ENCODE measurements around the gene DEFB131B. TPM values are rescaled to one million over a fixed set of nuclear protein-coding genes. Genes with fewer than 3 reads are reported as not detected.
A peak's percentile ranks its signal among the peaks of the same experiment; 100 is the strongest.
"Not testable (repeated sequence)": the region's sequence is repeated elsewhere in the genome, so short reads cannot be mapped to it uniquely, and the experiment has no call there.

The DEFB131B gene
- total and polyA plus RNA-seq, 2 donors from 2014 or later: not detected

GRCh38 chr11:71843858-71844257 is 34.4 kb upstream of the DEFB131B start:
- H3K27ac ChIP-seq (ENCODE audit: low read depth in 2 of 2, low read length in 2 of 2): no peak overlapping the region
- H3K36me3 ChIP-seq (ENCODE audit: control insufficient read depth in 2 of 3, insufficient read depth in 3 of 3, low read length in 3 of 3): no peaks in the 10 kb centered on the region
- no peaks in the 10 kb centered on the region for H3K9me3 ChIP-seq (ENCODE audit: control insufficient read depth in 2 of 3, insufficient read depth in 1 of 3, low read length in 3 of 3)
- no peaks in the 10 kb centered on the region for H3K4me1 ChIP-seq (ENCODE audit: control insufficient read depth in 2 of 3, insufficient read depth in 2 of 3, low read depth in 1 of 3, low read length in 3 of 3)
- no peak overlapping the region for H3K9ac ChIP-seq (ENCODE audit: low read length in 3 of 3)
- FAIRE-seq: no peak
- no peaks in the 10 kb centered on the region for H3K27me3 ChIP-seq (ENCODE audit: control insufficient read depth, insufficient read depth, low read length)
- no peak for TF ChIP-seq CTCF (IDR thresholded peaks at IDR 0.05; ENCODE audit: borderline replicate concordance, extremely low read depth, insufficient read depth)
- H3K4me3 ChIP-seq (ENCODE audit: low read length in 3 of 3): no peak overlapping the region
- intact Hi-C loops (cut with DNase I): no loop called here
- DNase-seq: no peak

- H3K4me1 ChIP-seq (ENCODE audit: control insufficient read depth in 2 of 3, insufficient read depth in 2 of 3, low read depth in 1 of 3, low read length in 3 of 3); FAIRE-seq; DNase-seq; H3K27me3 ChIP-seq (ENCODE audit: control insufficient read depth, insufficient read depth, low read length); H3K36me3 ChIP-seq (ENCODE audit: control insufficient read depth in 2 of 3, insufficient read depth in 3 of 3, low read length in 3 of 3); H3K9ac ChIP-seq (ENCODE audit: low read length in 3 of 3); intact Hi-C loops (cut with DNase I); H3K4me3 ChIP-seq (ENCODE audit: low read length in 3 of 3); H3K27ac ChIP-seq (ENCODE audit: low read depth in 2 of 2, low read length in 2 of 2); H3K9me3 ChIP-seq (ENCODE audit: control insufficient read depth in 2 of 3, insufficient read depth in 1 of 3, low read length in 3 of 3): not testable (repeated sequence)
These were observed 24.4 kb upstream of the DEFB131B start for GRCh38 chr11:71853895-71854294.

DNA sequence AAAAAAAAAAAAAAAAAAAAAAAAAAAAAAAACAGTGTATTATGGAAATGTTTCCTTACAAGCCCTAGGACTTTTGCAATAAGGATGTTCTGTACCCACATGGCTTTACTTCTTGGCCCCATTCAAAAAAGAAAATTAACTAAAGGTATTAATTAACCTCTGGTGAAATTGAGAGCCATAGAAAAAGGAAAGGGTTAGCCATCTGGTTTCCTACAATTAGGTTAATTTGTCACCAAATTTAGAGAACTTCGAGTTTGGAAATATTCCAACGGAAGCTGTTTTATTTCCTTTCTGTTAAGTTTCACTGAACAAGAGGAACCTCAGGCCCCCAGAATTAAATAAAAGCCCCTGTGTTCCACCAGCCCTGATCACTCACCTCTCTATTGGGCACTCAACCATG is 22.4 kb upstream of the DEFB131B start:
- H3K27me3 ChIP-seq (ENCODE audit: control insufficient read depth, insufficient read depth, low read length); intact Hi-C loops (cut with DNase I); H3K27ac ChIP-seq (ENCODE audit: low read depth in 2 of 2, low read length in 2 of 2); H3K4me1 ChIP-seq (ENCODE audit: control insufficient read depth in 2 of 3, insufficient read depth in 2 of 3, low read depth in 1 of 3, low read length in 3 of 3); H3K9me3 ChIP-seq (ENCODE audit: control insufficient read depth in 2 of 3, insufficient read depth in 1 of 3, low read length in 3 of 3); H3K36me3 ChIP-seq (ENCODE audit: control insufficient read depth in 2 of 3, insufficient read depth in 3 of 3, low read length in 3 of 3); H3K4me3 ChIP-seq (ENCODE audit: low read length in 3 of 3); H3K9ac ChIP-seq (ENCODE audit: low read length in 3 of 3): not testable (repeated sequence)
- peak; percentile 61 for FAIRE-seq
- DNase-seq: peak in 2 of 5 donors; percentile 7 to 19

DNA sequence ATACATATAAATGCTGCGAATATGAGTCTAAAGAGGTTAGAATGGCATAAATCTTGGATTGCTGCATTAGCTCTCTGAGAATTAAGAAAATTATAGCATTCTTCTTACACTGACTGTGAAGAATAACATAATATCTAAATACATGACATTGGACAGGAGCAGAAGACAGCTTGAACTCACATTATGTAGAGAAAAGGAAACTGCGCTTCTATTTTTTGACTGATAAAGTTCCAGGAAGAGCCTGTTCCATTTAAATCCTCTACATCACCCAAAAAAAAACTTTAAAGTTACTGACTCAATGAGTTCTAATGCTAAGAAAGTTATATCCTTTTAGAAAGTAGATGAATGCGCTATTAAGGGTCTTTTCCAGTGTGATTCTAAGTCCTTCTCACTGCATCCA is 17.4 kb upstream of the DEFB131B start:
- DNase-seq; intact Hi-C loops (cut with DNase I); H3K36me3 ChIP-seq (ENCODE audit: control insufficient read depth in 2 of 3, insufficient read depth in 3 of 3, low read length in 3 of 3): not testable (repeated sequence)

GRCh38 chr11:71863978-71864627 is 14.2 kb upstream of the DEFB131B start:
- peak; percentile 44 for TF ChIP-seq CTCF (IDR thresholded peaks at IDR 0.05; ENCODE audit: borderline replicate concordance, extremely low read depth, insufficient read depth)
- DNase-seq: peak in 3 of 5 donors; percentile 58 to 76 (median 66)
- FAIRE-seq; H3K27ac ChIP-seq (ENCODE audit: low read depth in 2 of 2, low read length in 2 of 2); H3K36me3 ChIP-seq (ENCODE audit: control insufficient read depth in 2 of 3, insufficient read depth in 3 of 3, low read length in 3 of 3); intact Hi-C loops (cut with DNase I); H3K4me3 ChIP-seq (ENCODE audit: low read length in 3 of 3); H3K9ac ChIP-seq (ENCODE audit: low read length in 3 of 3); H3K27me3 ChIP-seq (ENCODE audit: control insufficient read depth, insufficient read depth, low read length); H3K4me1 ChIP-seq (ENCODE audit: control insufficient read depth in 2 of 3, insufficient read depth in 2 of 3, low read depth in 1 of 3, low read length in 3 of 3); H3K9me3 ChIP-seq (ENCODE audit: control insufficient read depth in 2 of 3, insufficient read depth in 1 of 3, low read length in 3 of 3): not testable (repeated sequence)

More for the DNA sequence above, 17.4 kb upstream of the DEFB131B start:
- H3K9me3 ChIP-seq (ENCODE audit: control insufficient read depth in 2 of 3, insufficient read depth in 1 of 3, low read length in 3 of 3); H3K4me3 ChIP-seq (ENCODE audit: low read length in 3 of 3); H3K27ac ChIP-seq (ENCODE audit: low read depth in 2 of 2, low read length in 2 of 2); H3K4me1 ChIP-seq (ENCODE audit: control insufficient read depth in 2 of 3, insufficient read depth in 2 of 3, low read depth in 1 of 3, low read length in 3 of 3); H3K27me3 ChIP-seq (ENCODE audit: control insufficient read depth, insufficient read depth, low read length); FAIRE-seq; H3K9ac ChIP-seq (ENCODE audit: low read length in 3 of 3): not testable (repeated sequence)

- H3K36me3 ChIP-seq (ENCODE audit: control insufficient read depth in 2 of 3, insufficient read depth in 3 of 3, low read length in 3 of 3); H3K9me3 ChIP-seq (ENCODE audit: control insufficient read depth in 2 of 3, insufficient read depth in 1 of 3, low read length in 3 of 3); H3K9ac ChIP-seq (ENCODE audit: low read length in 3 of 3); FAIRE-seq; H3K27ac ChIP-seq (ENCODE audit: low read depth in 2 of 2, low read length in 2 of 2); H3K4me1 ChIP-seq (ENCODE audit: control insufficient read depth in 2 of 3, insufficient read depth in 2 of 3, low read depth in 1 of 3, low read length in 3 of 3); H3K4me3 ChIP-seq (ENCODE audit: low read length in 3 of 3); intact Hi-C loops (cut with DNase I); DNase-seq; H3K27me3 ChIP-seq (ENCODE audit: control insufficient read depth, insufficient read depth, low read length): not testable (repeated sequence)
These were observed 11.0 kb upstream of the DEFB131B start for GRCh38 chr11:71867209-71867608.

DNA sequence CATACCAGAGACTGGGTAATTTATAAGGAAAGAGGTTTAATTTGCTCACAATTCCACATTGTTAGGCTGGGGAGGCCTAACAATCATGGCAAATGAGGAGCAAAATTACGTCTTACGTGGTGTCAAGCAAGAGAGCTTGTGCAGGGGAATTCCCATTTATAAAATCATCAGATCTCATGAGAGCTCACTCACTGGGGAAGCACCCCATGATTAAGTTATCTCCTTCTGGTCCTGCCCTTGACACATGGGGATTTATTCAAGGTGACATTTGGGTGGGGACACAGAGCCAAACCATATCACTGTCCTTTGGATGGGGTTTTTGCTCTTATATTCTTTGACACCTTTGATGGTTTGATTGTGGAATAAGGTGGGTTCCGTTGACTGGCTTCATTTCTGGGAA is 8.3 kb upstream of the DEFB131B start:
- H3K9ac ChIP-seq (ENCODE audit: low read length in 3 of 3); H3K27ac ChIP-seq (ENCODE audit: low read depth in 2 of 2, low read length in 2 of 2); FAIRE-seq; H3K9me3 ChIP-seq (ENCODE audit: control insufficient read depth in 2 of 3, insufficient read depth in 1 of 3, low read length in 3 of 3); intact Hi-C loops (cut with DNase I); H3K4me3 ChIP-seq (ENCODE audit: low read length in 3 of 3); H3K4me1 ChIP-seq (ENCODE audit: control insufficient read depth in 2 of 3, insufficient read depth in 2 of 3, low read depth in 1 of 3, low read length in 3 of 3); H3K36me3 ChIP-seq (ENCODE audit: control insufficient read depth in 2 of 3, insufficient read depth in 3 of 3, low read length in 3 of 3); DNase-seq; H3K27me3 ChIP-seq (ENCODE audit: control insufficient read depth, insufficient read depth, low read length): not testable (repeated sequence)
